ENCODE results near the gene MSI2. TPM values are rescaled to one million over a fixed set of nuclear protein-coding genes. Genes with fewer than 3 reads are reported as not detected.

Gene MSI2
- total and polyA plus RNA-seq, 2 experiments from 2014 or later, result 18.9 to 41.8 TPM

GRCh38 chr17:57685499-57686132 lies 429.3 kb downstream of the MSI2 start:
- no peak overlapping the region for H3K27ac Mint-ChIP-seq
- H3K4me2 ChIP-seq, result no peak overlapping the region
- no peaks in the 10 kb centered on the region for H3K9me2 ChIP-seq (ENCODE audit: insufficient read depth)
- no peaks in the 10 kb centered on the region for H3K27me3 ChIP-seq (ENCODE audit: insufficient read depth)
- H3K79me2 ChIP-seq (replicated peaks; ENCODE audit: insufficient read depth), result no peaks in the 10 kb centered on the region
- H3K4me1 Mint-ChIP-seq, result peaks cover 32% of the 10 kb centered on the region
- peaks cover 12% of the 10 kb centered on the region for H3K27me3 Mint-ChIP-seq (ENCODE audit: insufficient read depth, low read depth, poor library complexity)
- no peaks in the 10 kb centered on the region for H3F3A ChIP-seq (replicated peaks; ENCODE audit: low read depth)
- ATAC-seq (peak; percentile 66), DNase-seq (ENCODE audit: low spot score) (peak; percentile 52)
- H2AFZ ChIP-seq, result no peak overlapping the region
- peaks cover 18% of the 10 kb centered on the region for H3K4me1 ChIP-seq (ENCODE audit: insufficient read depth)
- no peaks in the 10 kb centered on the region for H3K9me3 Mint-ChIP-seq
- H4K20me1 ChIP-seq (replicated peaks; ENCODE audit: insufficient read depth), result no peaks in the 10 kb centered on the region
- no peak overlapping the region for H3K4me3 Mint-ChIP-seq
- no peak for TF ChIP-seq JUNB (IDR thresholded peaks at IDR 0.05; ENCODE audit: unreplicated experiment)
- TF ChIP-seq EZH2 (IDR thresholded peaks at IDR 0.05; ENCODE audit: low read depth, unreplicated experiment), result no peak
- no peak for TF ChIP-seq STAT1 (IDR thresholded peaks at IDR 0.05; ENCODE audit: unreplicated experiment)
- no peak for TF ChIP-seq CREB1 (CRISPR knock-in tag; IDR thresholded peaks at IDR 0.05; ENCODE audit: low read depth)
- no peak for TF ChIP-seq EZH2phosphoT487 (IDR thresholded peaks at IDR 0.05; ENCODE audit: unreplicated experiment)
- no peak for TF ChIP-seq CTCF (conservative IDR thresholded peaks at IDR 0.05; ENCODE audit: low read depth in 2 of 2)
- no peak for TF ChIP-seq POLR2AphosphoS5 (IDR thresholded peaks at IDR 0.05; ENCODE audit: low read depth)
- no peak for TF ChIP-seq NANOG (IDR thresholded peaks at IDR 0.05; ENCODE audit: borderline replicate concordance)
- TF ChIP-seq REST (IDR thresholded peaks at IDR 0.05; ENCODE audit: unreplicated experiment), result no peak
- no peak for TF ChIP-seq ZNF114 (CRISPR knock-in tag; IDR thresholded peaks at IDR 0.05)
- no peak overlapping the region for H3K27ac ChIP-seq (ENCODE audit: low read depth)
- H3K36me3 ChIP-seq (ENCODE audit: insufficient read depth), result no peaks in the 10 kb centered on the region
- no peaks in the 10 kb centered on the region for H3K36me3 Mint-ChIP-seq (ENCODE audit: low read depth)
- H3K4me3 ChIP-seq, result no peak overlapping the region

GRCh38 chr17:57687642-57688041 lies 431.3 kb downstream of the MSI2 start:
- Mint-ChIP-seq H3K4me3 (no peak overlapping the region), H3K36me3 (ENCODE audit: low read depth) (no peaks in the 10 kb centered on the region), H3K4me1 (peaks cover 31% of the 10 kb centered on the region), H3K9me3 (no peaks in the 10 kb centered on the region), H3K27ac (no peak overlapping the region), H3K27me3 (ENCODE audit: insufficient read depth, low read depth, poor library complexity) (peaks cover 10% of the 10 kb centered on the region)
- Histone ChIP-seq H3K36me3 (ENCODE audit: insufficient read depth) (no peaks in the 10 kb centered on the region), H3K4me1 (ENCODE audit: insufficient read depth) (peaks cover 15% of the 10 kb centered on the region), H3K27ac (ENCODE audit: low read depth) (no peak overlapping the region), H2AFZ (no peak overlapping the region), H3K27me3 (ENCODE audit: insufficient read depth) (no peaks in the 10 kb centered on the region), H4K20me1 (replicated peaks; ENCODE audit: insufficient read depth) (no peaks in the 10 kb centered on the region), H3F3A (replicated peaks; ENCODE audit: low read depth) (no peaks in the 10 kb centered on the region), H3K79me2 (replicated peaks; ENCODE audit: insufficient read depth) (no peaks in the 10 kb centered on the region), H3K9me2 (ENCODE audit: insufficient read depth) (no peaks in the 10 kb centered on the region), H3K4me3 (no peak overlapping the region), H3K4me2 (no peak overlapping the region)
- TF ChIP-seq ZNF331 (CRISPR knock-in tag; IDR thresholded peaks at IDR 0.05; ENCODE audit: low read depth) (no peak), NANOG (IDR thresholded peaks at IDR 0.05; ENCODE audit: borderline replicate concordance) (no peak), JUNB (IDR thresholded peaks at IDR 0.05; ENCODE audit: unreplicated experiment) (no peak), CTCF (conservative IDR thresholded peaks at IDR 0.05; ENCODE audit: low read depth in 2 of 2) (no peak), EZH2 (IDR thresholded peaks at IDR 0.05; ENCODE audit: low read depth, unreplicated experiment) (no peak), POLR2AphosphoS5 (IDR thresholded peaks at IDR 0.05; ENCODE audit: low read depth) (no peak)
- DNase-seq (ENCODE audit: low spot score) (no peak), ATAC-seq (no peak)

All from GM23338 (cell line).